HCT116 (cell line): Measurements from ENCODE around the gene CDK11A. TPM values are rescaled to one million over a fixed set of nuclear protein-coding genes. Genes with fewer than 3 reads are reported as not detected.

Experiments
- ATAC-seq: fragments of 200-7000 bp; cut with Tn5 transposase; 2 replicates; pipeline ENCODE4 v1.9.1; 2020; ENCODE audit warnings: mild to moderate bottlenecking, moderate library complexity
- BruUV-seq: library from RNA; stranded (reverse); fragments of 400-500 nt; replicated peaks from 2 replicates; lab custom pipeline; 2021; lab: Mats Ljungman, UMichigan
- CTCF ChIA-PET: fragments of 300-600 bp; sonication (Branson Sonifier 250); formaldehyde crosslinking; loops from one replicate; lab custom pipeline; 2021; ENCODE audit warnings: antibody characterized with exemption; lab: Charles Lee
- POLR2A ChIA-PET: fragments of 300-600, 350-600 bp; sonication (Branson Sonifier 250); formaldehyde crosslinking; loops from one replicate; lab custom pipeline; 2021; ENCODE audit warnings: antibody characterized with exemption; lab: Charles Lee
- RAD21 ChIA-PET, 2 experiments: fragments of 300-600 bp; sonication (Branson Sonifier 250); formaldehyde crosslinking; loops; one replicate each; lab custom pipeline; 2023; ENCODE audit warnings: low total read pairs in 2 of 2; ENCODE audit not compliant: uncharacterized antibody in 2 of 2, unreplicated experiment in 2 of 2, low non-redundant PET in 1 of 2; lab: Charles Lee
- DNase-seq: peaks from one replicate; pipeline ENCODE4 v3.0.0-alpha.2; 2010; ENCODE audit warnings: low read depth, low spot score
- H2AFZ ChIP-seq: fragments of 200-600 bp; shearing (Covaris generic), sonication (generic); 2 replicates; pipeline ENCODE4 v1.6.1; 2017; ENCODE audit warnings: low read depth, mixed run types, mixed read lengths, antibody characterized with exemption, low read length; ENCODE audit not compliant: poor library complexity, severe bottlenecking
- H3K27ac ChIP-seq: 2 replicates; pipeline ENCODE4 v1.5.1; 2012; ENCODE audit warnings: low read depth, low read length
- H3K27me3 ChIP-seq: fragments of 200-600 bp; sonication (generic); 2 replicates; pipeline ENCODE4 v1.6.1; 2016; ENCODE audit warnings: mixed run types, low read length, mixed read lengths; ENCODE audit not compliant: insufficient read depth
- H3K36me3 ChIP-seq, 2 experiments: fragments of 200-500 bp in 1 of 2; fragments of 200-600 bp in 1 of 2; sonication (Bioruptor generic) in 1 of 2; sonication (generic) in 1 of 2; 2 replicates each; pipeline versions ENCODE4 v1.5.1 to v1.6.1; 2014 to 2016; ENCODE audit warnings: low read length in 2 of 2, inconsistent platforms in 1 of 2, mixed read lengths in 1 of 2, mixed run types in 1 of 2; ENCODE audit not compliant: insufficient read depth in 2 of 2, control insufficient read depth in 1 of 2
- H3K4me1 ChIP-seq, 2 experiments: fragments of 200-600 bp in 1 of 2; sonication (generic) in 1 of 2; 2 replicates each; pipeline versions ENCODE4 v1.5.1 to v1.6.1; 2012 to 2017; ENCODE audit warnings: low read length in 2 of 2, inconsistent platforms in 1 of 2, mild to moderate bottlenecking in 1 of 2, mixed read lengths in 1 of 2, mixed run types in 1 of 2, moderate library complexity in 1 of 2; ENCODE audit not compliant: insufficient read depth in 2 of 2, control insufficient read depth in 1 of 2
- H3K4me2 ChIP-seq: fragments of 200-600 bp; sonication (generic); 2 replicates; pipeline ENCODE4 v1.6.1; 2017; ENCODE audit warnings: mixed run types, low read length, mixed read lengths
- H3K4me3 ChIP-seq, 2 experiments: fragments of 200-600 bp in 1 of 2; sonication (generic) in 1 of 2; replicated peaks in 1 of 2; 2 replicates each; pipeline ENCODE4 v1.5.1; 2011 to 2016; ENCODE audit warnings: low read length in 2 of 2, control low read depth in 1 of 2, low read depth in 1 of 2, mild to moderate bottlenecking in 1 of 2, mixed read lengths in 1 of 2, mixed run types in 1 of 2
- H3K79me2 ChIP-seq: fragments of 200-600 bp; sonication (generic); 2 replicates; pipeline ENCODE4 v1.6.1; 2017; ENCODE audit warnings: mild to moderate bottlenecking, mixed run types, low read length, moderate library complexity, mixed read lengths; ENCODE audit not compliant: insufficient read depth
- H3K9ac ChIP-seq: fragments of 200-600 bp; sonication (generic); 2 replicates; pipeline ENCODE4 v1.6.1; 2016; ENCODE audit warnings: low read length, mixed read lengths
- H3K9me2 ChIP-seq: fragments of 200-600 bp; sonication (generic), shearing (Covaris generic); 2 replicates; pipeline ENCODE4 v1.6.1; 2017; ENCODE audit warnings: mixed run types, mild to moderate bottlenecking, moderate library complexity; ENCODE audit not compliant: insufficient read depth
- H3K9me3 ChIP-seq, 2 experiments: fragments of 200-500 bp in 1 of 2; fragments of 200-600 bp in 1 of 2; sonication (Bioruptor generic) in 1 of 2; sonication (generic) in 1 of 2; 2 replicates each; pipeline ENCODE4 v1.6.1; 2014 to 2017; ENCODE audit warnings: low read length in 2 of 2, mixed read lengths in 2 of 2, inconsistent platforms in 1 of 2, low read depth in 1 of 2, mild to moderate bottlenecking in 1 of 2, mixed run types in 1 of 2, moderate library complexity in 1 of 2; ENCODE audit not compliant: control insufficient read depth in 1 of 2, insufficient read depth in 1 of 2
- H4K20me1 ChIP-seq: fragments of 200-600 bp; sonication (generic), shearing (Covaris generic); 2 replicates; pipeline ENCODE4 v1.6.1; 2017; ENCODE audit warnings: mixed run types, mild to moderate bottlenecking, moderate library complexity; ENCODE audit not compliant: insufficient read depth
- CEBPB ChIP-seq: IDR thresholded peaks from 2 replicates; pipeline ENCODE4 v1.6.1; 2012; ENCODE audit warnings: low read depth
- EZH2phosphoT487 ChIP-seq: fragments of 200-600 bp; IDR thresholded peaks from 2 replicates; pipeline ENCODE4 v1.6.1; 2018; ENCODE audit warnings: antibody characterized with exemption, borderline replicate concordance
- JUND ChIP-seq: IDR thresholded peaks from 2 replicates; pipeline ENCODE4 v1.6.1; 2012
- POLR2A ChIP-seq: IDR thresholded peaks from 2 replicates; pipeline ENCODE4 v1.7.0; 2011; ENCODE audit warnings: borderline replicate concordance; ENCODE audit not compliant: insufficient read depth, insufficient read length; ENCODE audit errors: extremely low read depth
- POLR2AphosphoS5 ChIP-seq: IDR thresholded peaks from 2 replicates; pipeline ENCODE4 v1.6.1; 2011; ENCODE audit warnings: mild to moderate bottlenecking, low read depth, low read length, moderate library complexity
- SP1 ChIP-seq: IDR thresholded peaks from 2 replicates; pipeline ENCODE4 v1.6.1; 2012; ENCODE audit warnings: low read depth
- SRF ChIP-seq: IDR thresholded peaks from 2 replicates; pipeline ENCODE4 v1.6.1; 2012; ENCODE audit warnings: low read depth
- TCF7L2 ChIP-seq: IDR thresholded peaks from 2 replicates; pipeline ENCODE4 v1.7.0; 2011; ENCODE audit warnings: borderline replicate concordance, inconsistent platforms; ENCODE audit not compliant: insufficient read depth, insufficient read length; ENCODE audit errors: extremely low read depth
- ZFX ChIP-seq: fragments of 450-650 bp; IDR thresholded peaks from 2 replicates; pipeline ENCODE4 v1.6.1; 2017
- intact Hi-C: fragments of 100-400 bp; cut with micrococcal nuclease; formaldehyde crosslinking; loops from 2 replicates; pipeline ENCODE4 v1.10.0; 2022
- total RNA-seq: library from RNA; stranded (reverse); gene quantifications from one replicate; pipeline ENCODE4 v1.2.1, GENCODE V29; 2021; ENCODE audit not compliant: unreplicated experiment
- TF ChIP-seq, protein P1 (sequence below): IDR thresholded peaks from 2 replicates; pipeline ENCODE4 v1.6.1; 2012
- TF ChIP-seq, protein P2 (sequence below): IDR thresholded peaks from 2 replicates; pipeline ENCODE4 v1.6.1; 2012; ENCODE audit warnings: low read depth
- TF ChIP-seq, protein P3 (sequence below): IDR thresholded peaks from 2 replicates; pipeline ENCODE4 v1.6.1; 2012
- TF ChIP-seq, protein P4 (sequence below): IDR thresholded peaks from 2 replicates; pipeline ENCODE4 v1.6.1; 2011; ENCODE audit warnings: mild to moderate bottlenecking, low read length, moderate library complexity; ENCODE audit not compliant: insufficient replicate concordance; ENCODE audit errors: extremely low read depth

The CDK11A gene
- total RNA-seq, 1 experiment from 2014 or later = 61.0 TPM

DNA sequence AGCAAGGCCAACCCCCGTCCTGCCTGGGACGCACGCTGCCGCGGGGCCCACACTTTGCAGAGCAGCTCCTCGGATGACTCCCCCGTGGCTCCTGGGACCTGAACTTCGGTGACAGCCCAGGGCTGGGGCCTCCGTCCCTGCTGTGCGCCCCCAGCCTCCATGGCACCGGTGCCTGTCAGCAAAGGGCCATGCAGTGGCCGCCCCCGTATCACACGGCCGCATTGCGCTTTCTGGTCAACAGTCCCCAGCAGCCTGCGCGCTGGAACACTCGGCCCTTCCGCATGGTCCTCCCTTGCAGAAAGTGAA is 36.1 kb upstream of the CDK11A start:
- no peak for ATAC-seq
- Histone ChIP-seq H3K27ac (peak overlapping the region; percentile 91; the same call in 1 of the 2 replicates), H4K20me1 (no peaks in the 10 kb centered on the region), H3K9me2 (no peaks in the 10 kb centered on the region), H3K4me3 (no peak overlapping the region), H3K4me2 (no peak overlapping the region), H2AFZ (no peak overlapping the region), H3K9ac (no peak overlapping the region), H3K79me2 (peaks cover 79% of the 10 kb centered on the region), H3K9me3 (no peaks in the 10 kb centered on the region), H3K27me3 (no peaks in the 10 kb centered on the region), H3K4me1 (peaks cover 18 to 28% of the 10 kb centered on the region in 2 experiments), H3K36me3 (peaks cover 11 to 50% of the 10 kb centered on the region in 2 experiments; a peak in 3 of 4 replicates)
- DNase-seq = no peak
- CTCF ChIA-PET = no interaction called here
- intact Hi-C loops = no loop called here
- POLR2A ChIA-PET = no interaction called here
- RAD21 ChIA-PET = no interaction called here
- TF ChIP-seq SRF (no peak), JUND (no peak), EZH2phosphoT487 (no peak), SP1 (no peak), CEBPB (no peak), TCF7L2 (no peak), ZFX (no peak)
- TF ChIP-seq, protein P1, sequence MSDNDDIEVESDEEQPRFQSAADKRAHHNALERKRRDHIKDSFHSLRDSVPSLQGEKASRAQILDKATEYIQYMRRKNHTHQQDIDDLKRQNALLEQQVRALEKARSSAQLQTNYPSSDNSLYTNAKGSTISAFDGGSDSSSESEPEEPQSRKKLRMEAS = no peak
- BruUV-seq = no TSS peak

DNA sequence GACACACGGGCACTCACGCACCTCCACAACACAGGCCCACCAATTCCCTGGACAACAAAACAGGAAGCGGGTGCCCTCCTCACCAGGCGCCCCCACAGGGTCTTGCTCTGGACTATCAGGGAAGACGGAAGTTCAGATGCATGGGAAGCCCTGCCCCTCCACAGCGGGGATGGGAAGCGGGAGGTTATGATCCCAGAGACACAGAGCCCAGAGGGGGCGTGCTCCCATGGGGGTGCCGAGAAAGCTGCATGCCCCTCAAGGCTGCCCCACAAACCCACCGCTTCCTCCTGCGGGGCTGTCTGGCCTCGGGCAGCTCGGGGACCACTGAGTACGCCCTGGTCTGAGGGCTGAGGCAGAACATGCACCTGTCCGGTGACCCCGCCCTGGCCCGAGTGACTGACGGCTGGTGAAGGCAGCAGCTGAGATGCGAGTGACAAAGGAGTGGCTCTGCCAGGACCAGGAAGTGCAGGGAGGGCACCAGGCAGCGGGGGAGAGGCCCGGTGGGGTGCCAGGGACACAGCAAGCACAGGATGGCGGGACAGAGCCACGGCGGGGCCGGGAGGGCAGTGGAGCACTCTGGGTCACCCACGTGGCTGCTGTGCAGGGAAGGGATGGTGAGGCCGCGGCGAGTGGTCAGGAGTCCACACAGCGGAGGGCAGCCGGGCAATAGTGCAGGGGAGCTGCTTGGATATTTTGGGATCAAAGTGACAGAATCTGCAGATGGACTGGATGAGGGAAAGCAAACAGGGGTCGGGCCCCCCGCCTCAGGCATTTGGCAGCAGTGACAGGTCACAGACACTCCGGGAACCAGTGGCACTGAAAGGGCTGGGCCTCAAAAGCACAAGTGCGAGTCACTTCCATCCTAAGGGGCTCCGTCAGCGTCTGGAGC is 35.5 kb upstream of the CDK11A start:
- no peaks in the 10 kb centered on the region for H3K27me3 ChIP-seq
- BruUV-seq = no TSS peak
- 0 out of 2 replicates have a peak, but pooled peaks have one; percentile 10 for ATAC-seq
- peak overlapping the region; percentile 91 for H3K27ac ChIP-seq
- peaks cover 11 to 49% of the 10 kb centered on the region in 2 experiments; a peak in 3 of 4 replicates for H3K36me3 ChIP-seq
- ChIA-PET POLR2A (no interaction called here), RAD21 (no interaction called here), CTCF (no interaction called here)
- peak overlapping the region; percentile 70 for H3K9ac ChIP-seq
- H3K9me3 ChIP-seq = no peaks in the 10 kb centered on the region
- H3K4me2 ChIP-seq = peak overlapping the region; percentile 80
- H3K9me2 ChIP-seq = no peaks in the 10 kb centered on the region
- H4K20me1 ChIP-seq = no peaks in the 10 kb centered on the region
- H2AFZ ChIP-seq = no peak overlapping the region
- peaks cover 18 to 28% of the 10 kb centered on the region in 2 experiments for H3K4me1 ChIP-seq
- H3K79me2 ChIP-seq = peaks cover 74% of the 10 kb centered on the region
- DNase-seq = no peak
- H3K4me3 ChIP-seq = peak overlapping the region in 1 of 2 experiments; percentile 43; a peak in 1 of 4 replicates
- intact Hi-C loops = no loop called here
- TF ChIP-seq, protein P2, sequence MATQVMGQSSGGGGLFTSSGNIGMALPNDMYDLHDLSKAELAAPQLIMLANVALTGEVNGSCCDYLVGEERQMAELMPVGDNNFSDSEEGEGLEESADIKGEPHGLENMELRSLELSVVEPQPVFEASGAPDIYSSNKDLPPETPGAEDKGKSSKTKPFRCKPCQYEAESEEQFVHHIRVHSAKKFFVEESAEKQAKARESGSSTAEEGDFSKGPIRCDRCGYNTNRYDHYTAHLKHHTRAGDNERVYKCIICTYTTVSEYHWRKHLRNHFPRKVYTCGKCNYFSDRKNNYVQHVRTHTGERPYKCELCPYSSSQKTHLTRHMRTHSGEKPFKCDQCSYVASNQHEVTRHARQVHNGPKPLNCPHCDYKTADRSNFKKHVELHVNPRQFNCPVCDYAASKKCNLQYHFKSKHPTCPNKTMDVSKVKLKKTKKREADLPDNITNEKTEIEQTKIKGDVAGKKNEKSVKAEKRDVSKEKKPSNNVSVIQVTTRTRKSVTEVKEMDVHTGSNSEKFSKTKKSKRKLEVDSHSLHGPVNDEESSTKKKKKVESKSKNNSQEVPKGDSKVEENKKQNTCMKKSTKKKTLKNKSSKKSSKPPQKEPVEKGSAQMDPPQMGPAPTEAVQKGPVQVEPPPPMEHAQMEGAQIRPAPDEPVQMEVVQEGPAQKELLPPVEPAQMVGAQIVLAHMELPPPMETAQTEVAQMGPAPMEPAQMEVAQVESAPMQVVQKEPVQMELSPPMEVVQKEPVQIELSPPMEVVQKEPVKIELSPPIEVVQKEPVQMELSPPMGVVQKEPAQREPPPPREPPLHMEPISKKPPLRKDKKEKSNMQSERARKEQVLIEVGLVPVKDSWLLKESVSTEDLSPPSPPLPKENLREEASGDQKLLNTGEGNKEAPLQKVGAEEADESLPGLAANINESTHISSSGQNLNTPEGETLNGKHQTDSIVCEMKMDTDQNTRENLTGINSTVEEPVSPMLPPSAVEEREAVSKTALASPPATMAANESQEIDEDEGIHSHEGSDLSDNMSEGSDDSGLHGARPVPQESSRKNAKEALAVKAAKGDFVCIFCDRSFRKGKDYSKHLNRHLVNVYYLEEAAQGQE = no peak
- TF ChIP-seq, protein P3, sequence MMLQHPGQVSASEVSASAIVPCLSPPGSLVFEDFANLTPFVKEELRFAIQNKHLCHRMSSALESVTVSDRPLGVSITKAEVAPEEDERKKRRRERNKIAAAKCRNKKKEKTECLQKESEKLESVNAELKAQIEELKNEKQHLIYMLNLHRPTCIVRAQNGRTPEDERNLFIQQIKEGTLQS = no peak
- TF ChIP-seq, protein P4, sequence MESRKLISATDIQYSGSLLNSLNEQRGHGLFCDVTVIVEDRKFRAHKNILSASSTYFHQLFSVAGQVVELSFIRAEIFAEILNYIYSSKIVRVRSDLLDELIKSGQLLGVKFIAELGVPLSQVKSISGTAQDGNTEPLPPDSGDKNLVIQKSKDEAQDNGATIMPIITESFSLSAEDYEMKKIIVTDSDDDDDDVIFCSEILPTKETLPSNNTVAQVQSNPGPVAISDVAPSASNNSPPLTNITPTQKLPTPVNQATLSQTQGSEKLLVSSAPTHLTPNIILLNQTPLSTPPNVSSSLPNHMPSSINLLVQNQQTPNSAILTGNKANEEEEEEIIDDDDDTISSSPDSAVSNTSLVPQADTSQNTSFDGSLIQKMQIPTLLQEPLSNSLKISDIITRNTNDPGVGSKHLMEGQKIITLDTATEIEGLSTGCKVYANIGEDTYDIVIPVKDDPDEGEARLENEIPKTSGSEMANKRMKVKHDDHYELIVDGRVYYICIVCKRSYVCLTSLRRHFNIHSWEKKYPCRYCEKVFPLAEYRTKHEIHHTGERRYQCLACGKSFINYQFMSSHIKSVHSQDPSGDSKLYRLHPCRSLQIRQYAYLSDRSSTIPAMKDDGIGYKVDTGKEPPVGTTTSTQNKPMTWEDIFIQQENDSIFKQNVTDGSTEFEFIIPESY = no peak
- TF ChIP-seq POLR2A (no peak), SP1 (no peak), EZH2phosphoT487 (no peak), POLR2AphosphoS5 (no peak), TCF7L2 (no peak), ZFX (no peak)
